Neural progenitor cell (in vitro differentiated cells): Measurements from ENCODE around the gene PTPRN2.

Experiments used
- EZH2 ChIP-seq: fragments of 200-600 bp; sonication (generic); IDR thresholded peaks from 2 replicates; pipeline ENCODE4 v1.6.1; 2017; ENCODE audit warnings: antibody characterized with exemption, mild to moderate bottlenecking, moderate library complexity
- TF ChIP-seq, protein P1 (sequence below): fragments of 200-600 bp; sonication (generic); IDR thresholded peaks from 2 replicates; pipeline ENCODE4 v1.5.1; 2017; ENCODE audit warnings: antibody characterized with exemption, mild to moderate bottlenecking

DNA sequence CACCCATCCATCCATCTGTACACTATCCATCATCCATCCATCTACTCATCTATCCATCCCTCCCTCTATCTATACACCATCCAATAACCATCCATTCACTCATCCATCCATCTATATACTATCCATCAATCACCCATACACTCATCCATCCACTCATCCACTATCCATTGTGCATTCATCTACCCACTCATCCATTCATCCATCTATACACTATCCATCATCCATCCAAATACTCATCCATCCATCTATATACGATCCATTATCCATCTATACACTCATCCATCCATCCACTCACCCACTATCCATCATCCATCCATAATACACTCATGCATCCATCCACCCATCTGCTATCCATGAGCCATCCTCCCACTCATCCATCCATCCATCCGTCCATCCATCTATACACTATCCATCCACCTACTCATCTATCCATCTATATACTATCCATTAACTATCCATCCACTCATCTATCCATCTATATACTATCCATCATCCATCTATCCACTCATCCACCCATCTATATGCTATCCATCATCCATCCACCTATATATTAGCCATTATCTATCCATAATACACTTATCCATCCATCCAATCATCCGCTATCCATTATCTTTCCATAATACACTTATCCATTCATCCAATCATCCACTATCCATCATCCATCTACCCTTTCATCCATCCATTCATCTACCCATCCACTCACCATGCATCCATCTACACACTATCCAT lies 765.5 kb downstream of the PTPRN2 start:
- TF ChIP-seq, protein P1, sequence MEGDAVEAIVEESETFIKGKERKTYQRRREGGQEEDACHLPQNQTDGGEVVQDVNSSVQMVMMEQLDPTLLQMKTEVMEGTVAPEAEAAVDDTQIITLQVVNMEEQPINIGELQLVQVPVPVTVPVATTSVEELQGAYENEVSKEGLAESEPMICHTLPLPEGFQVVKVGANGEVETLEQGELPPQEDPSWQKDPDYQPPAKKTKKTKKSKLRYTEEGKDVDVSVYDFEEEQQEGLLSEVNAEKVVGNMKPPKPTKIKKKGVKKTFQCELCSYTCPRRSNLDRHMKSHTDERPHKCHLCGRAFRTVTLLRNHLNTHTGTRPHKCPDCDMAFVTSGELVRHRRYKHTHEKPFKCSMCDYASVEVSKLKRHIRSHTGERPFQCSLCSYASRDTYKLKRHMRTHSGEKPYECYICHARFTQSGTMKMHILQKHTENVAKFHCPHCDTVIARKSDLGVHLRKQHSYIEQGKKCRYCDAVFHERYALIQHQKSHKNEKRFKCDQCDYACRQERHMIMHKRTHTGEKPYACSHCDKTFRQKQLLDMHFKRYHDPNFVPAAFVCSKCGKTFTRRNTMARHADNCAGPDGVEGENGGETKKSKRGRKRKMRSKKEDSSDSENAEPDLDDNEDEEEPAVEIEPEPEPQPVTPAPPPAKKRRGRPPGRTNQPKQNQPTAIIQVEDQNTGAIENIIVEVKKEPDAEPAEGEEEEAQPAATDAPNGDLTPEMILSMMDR, result no peak
- TF ChIP-seq EZH2, result no peak
